GOT3 (cell line): Measurements from ENCODE around the gene KLHL25.
"Not testable (repeated sequence)": the region's sequence is repeated elsewhere in the genome, so short reads cannot be mapped to it uniquely, and the experiment has no call there.

Source experiments
- DNase-seq: peaks from one replicate; lab custom pipeline; 2025; ENCODE audit warnings: mixed read lengths; lab: John Stamatoyannopoulos, UW

KLHL25 gene

DNA sequence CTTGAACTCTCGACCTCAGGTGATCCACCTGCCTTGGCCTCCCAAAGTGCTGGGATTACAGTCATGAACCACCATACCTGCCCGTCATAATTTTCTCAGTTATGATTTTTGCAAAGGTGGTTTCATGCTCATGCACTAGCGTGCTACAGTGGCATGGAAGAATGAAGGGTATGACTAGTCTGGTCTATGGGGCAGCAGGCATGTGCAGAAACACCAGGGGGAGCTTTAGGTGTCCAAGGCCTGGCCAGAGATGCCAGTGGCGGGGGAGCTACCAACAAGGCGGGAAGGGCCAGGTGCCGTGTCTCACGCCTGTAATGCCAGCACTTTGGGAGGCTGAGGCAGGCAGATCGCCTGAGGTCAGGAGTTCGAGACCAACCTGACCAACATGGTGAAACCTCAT is 7.9 kb upstream of the KLHL25 start:
- DNase-seq: not testable (repeated sequence)

DNA sequence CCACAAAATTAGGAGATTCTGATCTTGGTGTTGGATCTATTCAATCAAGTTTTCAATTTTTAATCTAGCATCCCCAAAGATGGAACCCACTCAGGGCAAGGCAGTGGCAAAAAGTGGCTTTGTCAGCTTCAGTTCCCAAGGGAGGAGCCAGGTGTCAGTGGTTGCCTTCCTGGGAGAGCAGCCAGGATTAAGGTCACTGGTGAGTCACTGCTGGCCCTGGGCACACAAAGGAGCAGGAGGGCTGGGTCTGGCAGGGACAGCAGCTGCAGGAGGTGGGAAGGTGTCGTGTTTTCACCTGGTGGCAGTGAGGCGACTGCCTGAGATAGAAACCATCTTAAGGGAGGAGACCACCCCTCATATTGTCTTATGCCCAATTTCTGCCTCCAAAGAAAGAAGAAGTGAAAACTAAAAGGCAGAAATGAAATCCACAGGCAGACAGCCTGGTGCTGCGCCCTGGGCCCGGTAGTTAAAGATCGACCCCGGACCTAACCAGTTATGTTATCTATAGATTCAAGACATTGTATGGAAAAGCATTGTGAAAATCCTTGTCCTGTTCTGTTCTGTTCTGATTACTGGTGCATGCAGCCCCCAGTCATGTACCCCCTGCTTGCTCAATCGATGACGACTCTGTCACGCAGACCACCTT is 5.9 kb upstream of the KLHL25 start:
- DNase-seq: no peak

GRCh38 chr15:85796371-85796770 is 1.6 kb upstream of the KLHL25 start:
- not testable (repeated sequence) for DNase-seq

DNA sequence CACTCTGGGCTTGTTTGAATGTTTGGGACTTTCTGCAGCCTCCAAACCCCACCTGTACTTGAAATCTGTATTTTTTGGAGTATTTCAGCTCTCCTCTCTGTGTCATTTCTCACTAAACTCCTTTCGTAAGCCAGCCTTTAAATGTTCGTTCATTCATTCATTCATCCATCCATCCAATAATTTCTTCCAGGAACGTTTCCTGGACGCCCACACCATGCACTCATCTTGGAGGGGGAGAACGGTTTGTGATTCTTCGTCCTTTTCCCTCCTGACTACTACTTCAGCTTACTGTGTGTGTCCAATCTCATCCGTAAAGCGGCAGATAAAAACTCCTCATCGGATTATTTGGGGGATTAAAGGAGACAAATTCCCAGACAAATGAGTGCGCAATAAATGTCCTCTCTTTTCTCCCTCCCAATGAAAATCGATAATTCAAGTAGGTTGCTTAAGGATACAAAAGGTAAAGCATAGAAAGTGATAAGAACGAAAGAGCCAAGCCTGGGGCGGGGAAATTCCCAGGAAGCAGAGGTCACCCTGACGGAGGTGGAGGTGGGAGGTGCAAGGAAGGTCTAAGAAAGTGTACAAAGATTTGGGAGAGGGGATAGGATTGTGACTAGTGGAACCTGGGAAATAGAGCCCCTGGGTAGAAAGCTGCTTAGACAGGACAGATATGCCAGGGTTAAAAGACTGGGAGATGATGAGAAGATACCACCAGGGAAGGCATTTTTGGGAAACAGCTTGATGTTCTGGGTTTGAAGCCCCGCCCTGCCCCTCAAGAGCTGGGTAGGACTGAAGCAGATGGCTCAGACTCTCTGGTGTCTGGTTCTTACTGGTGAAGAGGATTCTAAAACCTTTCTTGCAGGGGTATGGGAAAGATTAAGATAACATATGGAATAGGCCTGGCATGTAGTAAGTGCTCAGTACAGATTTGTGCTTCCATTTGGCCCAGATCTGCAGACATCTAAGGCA is 896 bp upstream of the KLHL25 start:
- DNase-seq: no peak

DNA sequence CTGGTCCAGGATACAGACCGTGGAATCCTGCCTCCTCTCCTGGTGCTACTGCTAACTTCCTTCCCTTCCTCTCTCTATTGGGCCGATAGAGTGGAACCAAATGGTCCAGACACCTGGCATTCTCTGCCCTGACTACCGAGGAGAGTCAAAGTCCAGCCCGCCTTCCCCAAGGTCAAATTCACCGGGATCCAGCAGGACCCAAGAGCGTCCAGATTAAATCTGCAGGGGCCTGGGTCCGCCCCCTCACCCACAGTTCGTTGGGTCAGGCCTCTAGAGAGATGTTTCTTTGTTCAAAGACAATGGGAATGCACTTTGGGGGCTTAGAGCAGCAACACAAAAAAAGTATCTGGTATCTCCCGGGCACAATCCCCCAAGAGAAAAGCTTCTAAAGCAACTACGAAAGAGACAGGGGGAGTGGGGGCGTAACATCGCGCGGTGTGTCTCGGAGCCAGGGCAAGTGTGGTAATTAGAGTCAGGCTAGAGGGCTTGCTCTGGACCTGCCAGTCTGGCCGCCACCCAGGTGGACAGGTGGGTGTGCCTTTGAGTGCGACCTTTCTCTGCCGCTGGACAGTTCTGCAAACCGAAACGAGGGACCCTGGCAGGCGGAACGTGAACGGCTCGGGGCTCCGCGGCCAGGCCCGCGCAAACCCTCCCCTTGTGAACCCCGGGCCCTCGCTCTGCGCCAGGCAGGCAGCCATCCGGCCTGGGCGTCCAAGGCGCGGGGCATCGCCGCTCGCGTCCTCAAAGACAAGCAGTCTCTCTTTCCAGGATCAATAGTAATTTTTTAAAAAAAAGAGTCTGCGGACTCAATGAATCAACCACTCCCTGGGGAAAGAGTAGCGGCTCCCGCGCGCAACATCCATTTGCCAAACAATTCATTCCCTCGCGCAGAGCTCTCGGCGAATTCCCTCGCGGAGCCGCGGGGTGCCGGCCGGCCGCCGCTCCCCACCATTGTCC is 806 bp downstream of the KLHL25 start:
- DNase-seq: no peak

- no peak for DNase-seq
These were observed 1.7 kb downstream of the KLHL25 start for GRCh38 chr15:85792912-85793590.

- no peak for DNase-seq
These were observed 2.5 kb downstream of the KLHL25 start for GRCh38 chr15:85792102-85792731.

DNA sequence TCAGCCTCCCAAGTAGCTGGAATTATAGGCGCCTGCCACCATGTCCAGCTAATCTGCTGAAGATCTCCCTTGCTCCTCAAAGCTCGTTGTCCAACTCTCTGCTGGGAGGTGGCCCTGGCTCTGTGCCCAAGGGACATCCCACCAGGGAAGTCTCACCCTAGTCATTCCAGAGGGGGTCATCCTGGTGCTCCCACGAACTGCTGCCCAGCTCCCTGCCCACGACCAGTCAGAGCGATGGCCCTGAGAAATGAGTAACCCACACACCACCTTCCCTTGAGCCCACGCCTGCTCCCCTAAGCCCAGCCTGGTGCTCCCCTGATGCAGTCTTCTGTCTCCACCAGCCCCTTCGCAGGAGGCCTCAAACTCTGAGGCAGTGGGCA is 5.2 kb downstream of the KLHL25 start:
- DNase-seq: no peak

DNA sequence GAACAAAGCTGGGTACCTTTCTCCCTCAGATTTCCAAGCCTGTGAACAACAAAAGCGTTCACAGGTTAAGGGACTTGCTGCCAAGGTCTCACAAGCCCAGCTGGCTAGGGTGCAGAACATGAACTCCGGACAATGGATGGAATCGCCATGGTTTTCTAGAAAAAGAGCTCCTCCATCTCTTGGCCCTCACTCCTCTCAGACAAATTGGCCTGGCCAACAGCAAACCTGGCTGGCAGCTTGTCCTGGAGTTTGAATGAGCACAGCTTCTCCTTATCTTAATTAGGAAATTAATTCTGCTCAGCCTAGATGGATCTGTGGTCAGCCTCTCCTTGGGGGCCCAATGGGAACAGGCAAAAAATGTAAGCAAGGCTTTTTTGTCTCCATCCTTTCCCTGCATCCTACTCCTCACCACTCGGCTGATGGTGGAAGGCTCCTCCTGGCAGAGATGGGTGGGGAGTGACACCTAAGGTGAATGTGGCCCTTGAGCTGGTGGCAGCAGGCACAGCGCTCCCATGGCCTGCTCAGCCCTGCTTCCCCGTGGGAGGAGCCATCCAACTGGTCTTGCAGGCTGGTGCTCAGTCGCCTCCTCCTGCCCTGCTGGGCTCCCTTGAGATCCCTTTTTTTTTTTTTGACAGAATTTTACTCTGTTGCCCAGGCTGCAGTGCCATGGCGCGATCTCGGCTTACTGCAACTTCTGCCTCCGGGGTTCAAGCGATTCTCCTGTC is 5.8 kb downstream of the KLHL25 start:
- DNase-seq: no peak

DNA sequence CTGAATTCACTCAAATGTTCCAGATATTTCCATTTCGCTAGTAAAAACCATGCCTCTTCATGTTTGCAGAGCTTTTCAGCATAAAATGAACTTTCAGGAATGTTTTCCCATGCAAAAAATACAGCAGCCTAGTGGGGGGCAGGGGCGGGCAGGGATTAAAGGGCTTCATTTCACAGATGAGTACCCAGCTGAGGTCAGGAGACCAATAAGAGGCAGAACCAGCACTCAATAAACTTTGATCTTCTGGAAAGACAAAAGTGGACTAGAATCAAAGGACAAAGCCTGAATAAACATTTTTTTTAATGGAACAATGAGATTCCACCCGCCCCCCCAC is 8.0 kb downstream of the KLHL25 start:
- no peak for DNase-seq

- DNase-seq: no peak
These were observed 8.6 kb downstream of the KLHL25 start for GRCh38 chr15:85785887-85786780.

DNA sequence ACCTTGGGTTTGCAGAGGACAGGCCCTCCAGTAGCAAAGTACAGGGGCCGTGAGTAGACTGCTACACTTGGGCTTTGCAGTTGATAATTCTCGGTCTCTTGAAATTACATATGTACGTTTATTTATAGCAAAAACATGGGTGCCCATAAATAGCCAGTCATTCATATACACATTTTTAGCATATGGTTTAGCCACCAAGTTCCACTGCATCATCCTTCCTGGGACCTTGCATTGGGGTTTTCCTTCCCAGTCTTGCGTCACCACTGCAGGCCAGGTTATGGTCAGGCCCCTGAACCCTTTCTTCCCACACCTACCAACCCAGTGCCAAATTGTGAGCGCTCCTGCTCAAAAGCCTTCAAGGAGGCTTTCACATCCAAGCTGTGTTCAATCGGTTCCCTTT is 12.7 kb downstream of the KLHL25 start:
- no peak for DNase-seq

- no peak for DNase-seq
These were observed 13.6 kb downstream of the KLHL25 start for GRCh38 chr15:85781099-85781498.

DNA sequence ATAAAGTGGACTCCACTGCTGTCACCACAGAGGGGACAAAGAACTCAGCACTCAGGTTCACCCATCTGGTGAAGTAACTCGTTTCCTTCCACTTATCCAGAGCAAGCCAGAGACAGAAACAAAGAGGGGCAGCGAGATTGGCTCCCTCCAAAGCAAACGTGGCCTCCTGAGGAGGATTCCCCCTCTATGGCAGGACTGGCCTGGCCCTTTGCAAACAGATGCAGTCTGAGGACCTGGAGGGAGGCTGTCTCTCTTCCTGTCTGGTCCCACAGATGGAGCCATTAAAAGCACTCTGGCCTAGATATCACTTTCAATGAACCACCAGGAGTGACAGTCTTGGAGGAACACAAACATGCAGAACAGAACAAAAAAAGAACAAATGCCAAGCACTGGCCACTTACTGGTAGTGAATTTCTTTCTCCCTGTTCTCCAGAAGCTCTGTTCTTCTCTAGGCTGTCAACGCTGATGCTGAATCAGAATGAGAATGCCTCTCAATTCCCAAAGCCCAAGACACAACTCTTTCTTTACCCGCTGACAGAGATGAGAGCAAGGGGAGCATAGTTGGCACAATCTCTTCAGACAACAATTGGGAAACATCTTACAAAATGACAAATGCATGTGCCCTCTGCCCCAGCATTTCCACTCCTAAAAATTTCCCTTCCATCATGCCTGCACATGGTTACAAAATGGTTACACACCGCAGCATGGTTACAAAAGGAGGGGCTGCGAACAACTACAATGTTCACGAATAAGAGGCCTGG is 14.3 kb downstream of the KLHL25 start:
- no peak for DNase-seq

GRCh38 chr15:85779249-85779648 is 15.5 kb downstream of the KLHL25 start:
- no peak for DNase-seq

GRCh38 chr15:85778107-85778776 is 16.5 kb downstream of the KLHL25 start:
- DNase-seq: no peak

GRCh38 chr15:85777250-85778106 is 17.2 kb downstream of the KLHL25 start:
- DNase-seq: no peak
